Peyer's patch (tissue), 4 donors: ENCODE measurements around the gene ZNF491. TPM values are rescaled to one million over a fixed set of nuclear protein-coding genes. Genes with fewer than 3 reads are reported as not detected.
"Not testable (repeated sequence)": the region's sequence is repeated elsewhere in the genome, so short reads cannot be mapped to it uniquely, and the experiment has no call there.

Source experiments
- DNase-seq, 3 donors: peaks; one replicate each; pipeline ENCODE4 v3.0.0-alpha.2; 2017 to 2019
- H3K27ac ChIP-seq, 4 donors: fragments of 200-600 bp; sonication (generic); one replicate each; pipeline ENCODE4 v1.5.1; 2016 to 2019
- H3K27me3 ChIP-seq, 2 donors: fragments of 200-600 bp; sonication (generic); one replicate each; pipeline ENCODE4 v1.5.1; 2019
- H3K36me3 ChIP-seq, 3 donors: fragments of 200-600 bp; sonication (generic); one replicate each; pipeline ENCODE4 v1.5.1; 2016 to 2019
- H3K4me1 ChIP-seq, 4 donors: fragments of 200-600 bp; sonication (generic); one replicate each; pipeline ENCODE4 v1.5.1; 2016 to 2019
- H3K4me3 ChIP-seq, 4 donors: fragments of 200-600 bp; sonication (generic); 1 replicate in 3 of 4; 2 replicates in 1 of 4; pipeline ENCODE4 v1.5.1; 2016 to 2019; ENCODE audit warnings: mild to moderate bottlenecking in 1 of 4
- H3K9me3 ChIP-seq, 4 donors: fragments of 200-600 bp; sonication (generic); one replicate each; pipeline ENCODE4 v1.5.1; 2016 to 2019; ENCODE audit warnings: mild to moderate bottlenecking in 1 of 4
- CTCF ChIP-seq, 6 experiments: fragments of 450-650 bp in 4 of 6; fragments of 200-600 bp in 2 of 6; sonication (generic) in 1 of 6; IDR thresholded peaks; one replicate each; pipeline ENCODE4 v1.5.1; 2017 to 2019; ENCODE audit warnings: antibody characterized with exemption in 6 of 6, mild to moderate bottlenecking in 3 of 6, moderate library complexity in 1 of 6
- POLR2A ChIP-seq, 2 donors: fragments of 450-650 bp; IDR thresholded peaks; one replicate each; pipeline ENCODE4 v1.5.1; 2017; ENCODE audit warnings: antibody characterized with exemption in 2 of 2, mild to moderate bottlenecking in 2 of 2, moderate library complexity in 2 of 2
- total RNA-seq, 4 donors: library from RNA; depleted of rRNA; stranded (reverse); fragments of >200 nt; gene quantifications; one replicate each; pipeline ENCODE4 v1.1.0, GENCODE V29; 2016

ZNF491 gene
- total RNA-seq, 4 donors from 2014 or later: 1.1 to 1.9 (median 1.4) TPM

GRCh38 chr19:11848594-11849469 is 50.5 kb downstream of the ZNF491 start, which contains the start of gene ZNF439:
ZNF439 (plus strand) TSS chr19:11848726; CDS start chr19:11848868, 142 bp downstream.
- DNase-seq: peak; percentile 95 to 98 (median 97)

GRCh38 chr19:11850289-11850688 is 52.0 kb downstream of the ZNF491 start:
- not testable (repeated sequence) for H3K4me3 ChIP-seq, H3K36me3 ChIP-seq, H3K9me3 ChIP-seq, H3K27ac ChIP-seq, H3K27me3 ChIP-seq, DNase-seq, H3K4me1 ChIP-seq

More at GRCh38 chr19:11848594-11849469, 50.5 kb downstream of the ZNF491 start, which contains the start of gene ZNF439:
- Histone ChIP-seq H3K4me1 (peaks cover 0 to 7% (median 0%) of the 10 kb centered on the region in 4 donors), H3K9me3 (no peaks in the 10 kb centered on the region), H3K27me3 (no peaks in the 10 kb centered on the region), H3K27ac (peak within 1 kb of the TSS; percentile 45 to 85 (median 66)), H3K36me3 (no peaks in the 10 kb centered on the region), H3K4me3 (peak within 1 kb of the TSS; percentile 62 to 77 (median 72))
- TF ChIP-seq POLR2A (IDR thresholded peaks at IDR 0.05) (peak; percentile 41 to 46), CTCF (IDR thresholded peaks at IDR 0.05) (no peak)

DNA sequence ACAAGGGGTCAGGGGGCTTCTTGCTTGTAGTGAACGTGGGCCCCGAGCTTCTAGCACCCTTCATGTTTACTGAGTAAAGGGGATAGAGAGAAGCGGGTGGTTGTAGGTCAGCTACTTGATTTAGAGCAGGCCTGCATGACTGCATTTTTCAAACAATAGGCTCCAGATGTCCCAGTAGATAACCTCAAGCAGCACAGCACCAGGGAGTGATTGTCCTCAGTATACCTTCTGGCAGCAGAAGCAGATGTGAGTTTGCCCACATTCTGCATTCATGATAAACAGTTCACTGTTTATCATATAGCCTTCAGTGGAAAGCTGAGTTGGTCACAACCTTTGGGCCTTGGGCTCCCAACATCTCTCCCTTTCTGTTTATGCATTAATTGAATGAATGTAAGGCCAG is 55.0 kb downstream of the ZNF491 start:
- Histone ChIP-seq H3K27ac (no peak overlapping the region), H3K36me3 (peaks cover 0 to 7% (median 0%) of the 10 kb centered on the region in 3 donors), H3K4me1 (peaks cover 0 to 5% (median 0%) of the 10 kb centered on the region in 4 donors), H3K4me3 (no peak overlapping the region), H3K27me3 (no peaks in the 10 kb centered on the region), H3K9me3 (no peaks in the 10 kb centered on the region)
- TF ChIP-seq POLR2A (IDR thresholded peaks at IDR 0.05) (no peak), CTCF (IDR thresholded peaks at IDR 0.05) (no peak)
- DNase-seq: no peak

DNA sequence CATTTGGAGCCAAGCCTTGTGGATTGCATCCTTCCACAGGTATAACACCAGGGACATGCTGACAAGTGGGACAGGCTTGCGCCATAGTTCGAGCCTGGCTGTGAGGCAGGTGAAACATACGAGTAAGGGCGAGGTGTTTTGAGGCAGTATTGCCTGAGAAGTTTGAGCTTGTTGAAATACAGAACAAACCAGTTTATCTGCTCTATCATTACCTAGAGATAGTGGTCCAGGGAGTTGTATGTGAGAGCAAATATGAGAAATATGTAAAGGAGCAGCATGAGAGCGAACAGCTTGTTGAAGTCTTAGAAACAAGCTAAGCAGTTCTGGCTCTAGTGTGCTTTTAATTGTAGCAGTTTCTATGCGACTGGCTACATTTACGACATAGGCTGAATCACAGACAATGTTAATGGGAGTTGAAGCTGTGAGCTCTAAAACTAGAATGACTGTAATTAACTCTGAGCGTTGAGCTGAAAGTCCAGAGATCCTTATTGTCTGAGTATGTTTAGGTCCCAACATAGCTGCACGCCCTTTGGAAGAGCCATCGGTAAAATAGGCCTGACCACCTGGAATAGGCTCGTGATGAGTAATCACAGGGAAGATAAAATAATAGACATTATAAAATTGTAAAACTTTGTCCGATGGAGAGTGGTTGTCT is 58.4 kb downstream of the ZNF491 start:
- peaks cover 0 to 5% (median 2%) of the 10 kb centered on the region in 4 donors for H3K9me3 ChIP-seq
- H3K4me3 ChIP-seq: peak overlapping the region in 1 of 4 donors; percentile 7
- no peaks in the 10 kb centered on the region for H3K27me3 ChIP-seq
- peaks cover 0 to 4% (median 0%) of the 10 kb centered on the region in 4 donors for H3K4me1 ChIP-seq
- H3K36me3 ChIP-seq: peaks cover 0 to 12% (median 0%) of the 10 kb centered on the region in 3 donors
- peak in 1 of 3 donors; percentile 49 for DNase-seq
- H3K27ac ChIP-seq: peak overlapping the region in 2 of 4 donors; percentile 56 to 71
- no peak for TF ChIP-seq CTCF (IDR thresholded peaks at IDR 0.05)
- TF ChIP-seq POLR2A (IDR thresholded peaks at IDR 0.05): no peak

Other genes starting within 250 kb of the ZNF491 start
- 10 to 100 TPM; 30.5 to 39.2 (median 32.2) TPM for gene ELOF1, start 239.3 kb upstream of the ZNF491 start, total RNA-seq
- 10 to 100 TPM; 16.5 to 36.3 (median 23.4) TPM for gene ACP5, start 220.9 kb upstream of the ZNF491 start, total RNA-seq
- 10 to 100 TPM in 1 of 4 donors, 1 to 10 TPM in 3; 4.4 to 10.7 (median 5.5) TPM for gene ZNF627, start 201.0 kb upstream of the ZNF491 start, total RNA-seq
- gene ZNF823, start 59.6 kb upstream of the ZNF491 start, total RNA-seq: 10 to 100 TPM in 3 of 4 donors, 1 to 10 TPM in 1; 5.0 to 14.4 (median 13.1) TPM
- 10 to 100 TPM in 3 of 4 donors, 1 to 10 TPM in 1; 6.8 to 37.1 (median 12.5) TPM for gene ZNF441, start 31.5 kb upstream of the ZNF491 start, total RNA-seq
- gene ZNF440, start 15.8 kb downstream of the ZNF491 start, total RNA-seq: 10 to 100 TPM; 28.0 to 87.2 (median 40.7) TPM
- 10 to 100 TPM; 11.6 to 30.5 (median 23.4) TPM for gene ZNF439, start 50.2 kb downstream of the ZNF491 start, total RNA-seq
- 10 to 100 TPM in 3 of 4 donors, 1 to 10 TPM in 1; 8.9 to 19.8 (median 14.5) TPM for gene ZNF69, start 89.3 kb downstream of the ZNF491 start, total RNA-seq
- gene ZNF700, start 126.6 kb downstream of the ZNF491 start, total RNA-seq: 10 to 100 TPM; 31.5 to 37.8 (median 34.7) TPM
- 10 to 100 TPM in 1 of 4 donors, 1 to 10 TPM in 3; 4.1 to 18.6 (median 8.3) TPM for gene ZNF763, start 166.5 kb downstream of the ZNF491 start, total RNA-seq
- 1 to 10 TPM in 2 of 4 donors, under 1 TPM in 1, not detected in 1; 0.35 to 3.5 (median 1.7) TPM for gene ZNF433, start 237.2 kb downstream of the ZNF491 start, total RNA-seq